ENCODE data around the gene KDM1B. TPM values are rescaled to one million over a fixed set of nuclear protein-coding genes. Genes with fewer than 3 reads are reported as not detected.
A peak's percentile ranks its signal among the peaks of the same experiment; 100 is the strongest.

The KDM1B gene
- polyA plus RNA-seq, 1 donor, result 20.9 TPM

GRCh38 chr6:18263418-18264218, 108.4 kb downstream of the KDM1B start:
- peak; percentile 40 for DNase-seq

- peak; percentile 88 for DNase-seq
Observed at GRCh38 chr6:18264219-18264922, 109.1 kb downstream of the KDM1B start, which contains the start of gene DEK. Gene DEK (minus strand): TSS chr6:18264530. CDS start chr6:18263987, 543 bp downstream.

DNA sequence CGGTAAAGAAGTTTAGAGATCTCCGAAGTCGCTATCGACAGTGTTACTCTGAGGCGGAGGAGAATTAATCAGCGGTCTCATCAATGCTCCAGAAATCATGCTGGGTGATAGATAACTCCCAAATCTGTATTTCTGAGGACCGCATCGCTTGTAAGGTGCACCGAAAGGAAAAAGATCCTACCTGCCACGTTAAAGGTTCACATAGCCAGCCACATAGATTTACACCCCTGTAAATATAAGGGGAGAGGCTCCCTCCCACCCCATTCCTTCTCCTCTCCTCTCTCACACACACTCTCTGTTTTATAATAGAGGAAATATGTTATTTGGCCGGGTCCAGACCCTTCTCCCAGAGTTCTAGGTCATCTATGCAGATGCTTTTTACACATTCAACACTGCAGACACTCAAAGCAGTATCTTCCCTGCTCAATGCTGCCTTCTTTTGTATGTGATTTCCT, 109.7 kb downstream of the KDM1B start:
- DNase-seq, result no peak

- no peak for DNase-seq
Observed at GRCh38 chr6:18265787-18266522, 110.7 kb downstream of the KDM1B start.

DNA sequence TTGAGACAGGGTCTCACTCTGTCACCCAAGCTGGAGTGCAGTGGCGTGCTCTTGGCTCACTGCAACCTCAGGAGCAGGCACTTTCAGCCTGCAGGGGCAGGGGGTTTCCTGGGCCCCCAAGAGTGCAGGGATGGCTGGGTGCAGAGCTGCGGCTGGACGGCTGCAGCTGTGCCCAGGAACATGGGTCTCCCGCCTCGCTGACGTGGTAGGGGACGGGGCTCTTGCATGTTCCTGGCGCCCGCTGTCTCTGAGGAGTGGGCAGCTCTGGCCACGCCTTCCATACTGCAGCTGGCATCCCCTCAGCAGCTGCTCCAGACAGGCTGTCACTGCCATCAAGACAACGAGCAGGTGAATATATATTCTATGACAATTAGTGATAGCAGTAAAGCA, 111.3 kb downstream of the KDM1B start:
- DNase-seq, result no peak

DNA sequence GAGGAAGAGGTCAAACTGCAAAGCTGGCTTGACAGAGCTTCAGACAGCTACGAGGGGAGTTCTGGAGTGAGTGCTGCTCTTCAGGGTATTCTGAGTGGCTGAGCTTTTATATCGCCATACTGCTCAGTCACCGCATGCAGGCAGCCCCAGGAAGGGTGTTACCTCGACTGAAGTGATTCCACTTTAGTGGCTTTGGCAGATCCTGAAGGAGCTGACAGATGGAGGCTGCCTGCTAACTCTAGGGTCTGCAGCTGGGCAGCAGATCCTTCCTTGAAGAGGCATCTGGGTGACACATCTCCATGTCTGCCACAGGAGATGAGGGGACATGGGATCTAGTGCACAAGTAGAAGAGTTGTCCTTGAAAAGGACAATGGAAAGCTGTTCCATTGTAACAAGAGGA, 112.8 kb downstream of the KDM1B start:
- no peak for DNase-seq

DNA sequence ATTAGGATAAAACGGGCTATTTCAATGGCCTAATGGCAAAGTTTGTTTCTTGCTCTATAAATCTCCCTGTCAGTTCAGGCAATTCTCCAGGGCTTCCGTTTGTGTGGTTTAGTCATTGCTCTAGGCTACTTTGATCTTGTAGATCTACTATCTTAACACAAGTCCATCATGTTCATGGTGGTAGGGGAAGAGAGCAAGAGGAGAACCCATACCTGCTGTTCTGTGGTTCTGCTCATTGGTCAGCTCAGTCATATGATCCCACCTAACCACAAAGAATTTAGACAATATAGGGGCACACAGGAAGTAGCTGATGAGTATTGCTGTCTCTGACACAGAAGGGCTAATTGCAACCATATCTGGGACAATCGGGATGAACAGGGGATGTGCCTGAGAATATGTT, 114.0 kb downstream of the KDM1B start:
- DNase-seq, result no peak

DNA sequence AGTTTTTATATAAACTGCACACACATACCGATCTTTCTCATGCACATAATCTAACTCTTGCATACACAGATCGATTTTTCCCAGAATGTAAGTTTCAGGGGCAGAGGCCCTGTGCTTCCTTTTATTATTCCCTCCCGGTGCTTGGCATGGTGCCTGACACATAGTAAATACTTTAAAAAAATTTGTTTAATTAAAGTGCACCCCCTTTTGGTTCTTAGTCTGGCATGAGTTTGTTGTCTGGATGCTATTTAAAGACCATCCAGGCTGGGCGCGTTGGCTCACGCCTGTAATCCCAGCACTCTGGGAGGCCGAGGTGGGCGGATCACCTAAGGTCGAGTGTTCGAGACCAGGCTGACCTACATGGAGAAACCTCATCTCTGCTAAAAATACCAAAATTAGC, 114.5 kb downstream of the KDM1B start:
- DNase-seq, result no peak

GRCh38 chr6:18270216-18270615, 115.0 kb downstream of the KDM1B start:
- DNase-seq, result no peak

Other genes with a start within 250 kb of the KDM1B start
- gene KIF13A, start 167.8 kb upstream of the KDM1B start, polyA plus RNA-seq (ENCODE audit: insufficient read length), result 43.1 TPM
- 1.9 TPM for gene NHLRC1, start 32.7 kb upstream of the KDM1B start, polyA plus RNA-seq (ENCODE audit: insufficient read length)
- 25.7 TPM for gene TPMT, start 345 bp upstream of the KDM1B start, polyA plus RNA-seq (ENCODE audit: insufficient read length)
- gene DEK, start 109.1 kb downstream of the KDM1B start, polyA plus RNA-seq (ENCODE audit: insufficient read length), result 257 TPM
- 20.5 TPM for gene RNF144B, start 231.9 kb downstream of the KDM1B start, polyA plus RNA-seq (ENCODE audit: insufficient read length)